HG03565 (cell line): ENCODE data around the gene PRXL2C.
"Not testable (repeated sequence)": the region's sequence is repeated elsewhere in the genome, so short reads cannot be mapped to it uniquely, and the experiment has no call there.

Experiments
- ATAC-seq: cut with Tn5 transposase; IDR thresholded peaks from one replicate; pipeline ENCODE4 v1.9.1; 2021; ENCODE audit warnings: mild to moderate bottlenecking, moderate library complexity; ENCODE audit not compliant: unreplicated experiment

PRXL2C gene

DNA sequence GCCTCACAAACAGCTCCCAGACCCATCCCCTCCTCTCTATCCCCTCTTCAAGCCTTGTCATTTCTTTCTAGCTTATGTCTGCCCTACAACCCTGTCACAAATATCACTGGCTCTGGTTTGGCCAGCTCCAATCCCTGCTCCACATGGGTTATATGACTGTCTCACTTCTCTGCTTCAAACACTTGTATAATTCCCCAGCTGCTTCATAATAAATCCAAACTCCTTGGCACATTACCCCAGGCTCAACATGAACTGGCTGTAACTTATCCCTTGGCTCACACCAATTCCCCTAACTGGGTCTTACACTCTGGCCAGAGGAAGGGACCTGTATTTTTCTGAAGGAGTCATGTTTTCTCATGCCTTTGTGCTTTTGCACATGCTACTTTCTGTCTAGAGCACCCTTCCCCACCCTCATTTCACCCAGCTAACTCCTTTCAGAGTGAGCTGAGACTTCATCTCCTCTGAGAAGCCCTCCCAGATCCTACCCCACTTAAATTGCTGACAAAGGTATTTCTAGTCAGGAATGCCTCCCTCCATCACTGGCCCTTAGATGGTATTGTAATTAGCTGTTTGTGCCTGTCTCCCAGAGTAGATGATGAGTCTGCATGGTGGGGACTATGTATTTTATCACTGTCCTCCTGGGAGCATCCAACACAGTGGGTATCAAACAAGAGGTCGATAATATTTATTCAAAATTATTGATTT, 5.3 kb downstream of the PRXL2C start:
- ATAC-seq, result no peak

DNA sequence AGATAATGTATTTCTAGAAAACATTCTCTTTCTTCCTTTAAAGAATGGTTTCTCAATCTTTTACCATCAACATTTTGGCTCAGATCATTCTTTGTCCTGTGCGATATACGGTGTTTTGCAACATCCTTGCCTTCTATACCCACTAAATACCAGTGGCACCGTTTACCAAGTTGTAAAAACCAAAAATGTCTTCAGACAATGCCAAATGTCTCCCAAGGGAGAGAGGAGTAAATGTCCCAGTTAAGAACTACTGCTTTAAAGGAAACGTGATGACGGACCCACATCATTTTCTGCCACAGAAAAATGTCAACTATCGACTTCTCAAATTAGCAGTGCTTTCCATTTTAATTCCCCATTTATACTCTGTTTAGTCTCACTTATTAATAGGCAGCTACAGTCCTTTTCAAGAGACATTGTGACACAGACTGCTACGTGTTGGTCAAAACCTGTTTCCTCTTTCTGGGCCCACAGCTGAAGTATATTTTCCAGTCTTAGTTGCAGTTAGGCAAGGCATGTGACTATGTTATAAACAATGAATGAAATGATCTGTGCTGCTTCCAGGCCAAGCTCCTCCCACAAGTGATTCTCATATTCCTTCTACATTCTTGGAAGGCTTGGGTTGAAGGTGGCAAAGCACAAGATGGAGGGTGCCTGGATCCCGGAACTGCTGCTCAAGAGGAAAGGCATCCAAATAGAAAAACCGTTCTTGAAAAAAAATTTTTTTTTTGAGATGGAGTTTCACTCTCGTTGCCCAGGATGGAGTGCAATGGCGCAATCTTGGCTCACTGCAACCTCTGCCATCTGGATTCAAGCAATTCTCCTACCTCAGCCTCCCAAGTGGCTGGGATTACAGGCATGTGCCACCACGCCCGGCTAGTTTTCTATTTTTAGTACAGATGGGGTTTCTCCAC, 8.8 kb downstream of the PRXL2C start:
- no peak for ATAC-seq

DNA sequence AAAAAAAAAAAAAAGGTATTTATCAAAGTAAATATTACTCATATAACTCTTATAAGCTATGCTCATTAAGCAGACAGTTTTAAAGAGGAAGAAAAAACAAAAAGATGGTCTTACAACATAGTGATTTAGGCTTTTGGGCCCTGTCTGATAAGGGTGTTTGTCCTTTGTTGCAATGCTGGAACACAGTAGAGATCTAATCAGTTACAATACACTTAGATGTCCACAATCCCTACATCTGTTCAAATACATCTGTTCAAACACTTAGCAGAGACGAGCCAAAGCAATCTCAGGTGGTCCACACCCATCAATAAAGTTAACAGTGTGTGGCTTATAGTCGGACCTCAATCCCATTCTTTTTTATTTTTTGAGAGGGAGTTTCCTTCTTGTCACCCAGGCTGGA, 11.0 kb downstream of the PRXL2C start:
- no peak for ATAC-seq

DNA sequence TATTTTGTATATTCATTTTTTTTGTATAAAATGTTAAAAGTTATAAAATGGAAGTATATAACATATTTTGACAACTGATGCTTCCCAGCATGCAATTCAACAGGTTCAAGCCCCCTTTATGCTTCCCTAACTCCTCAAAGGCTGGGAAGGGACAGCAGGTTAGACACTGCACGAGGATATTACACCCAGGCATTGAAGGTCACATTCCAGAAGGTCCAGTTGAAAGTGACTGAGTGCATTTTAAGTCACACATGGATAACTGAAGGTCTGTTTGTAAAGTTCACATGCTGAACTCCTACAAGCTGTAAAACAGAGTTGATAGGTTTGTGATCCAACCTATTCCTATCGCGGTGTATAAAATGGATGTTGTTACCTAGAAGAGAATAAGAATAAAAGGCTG, 13.6 kb downstream of the PRXL2C start:
- ATAC-seq, result no peak

DNA sequence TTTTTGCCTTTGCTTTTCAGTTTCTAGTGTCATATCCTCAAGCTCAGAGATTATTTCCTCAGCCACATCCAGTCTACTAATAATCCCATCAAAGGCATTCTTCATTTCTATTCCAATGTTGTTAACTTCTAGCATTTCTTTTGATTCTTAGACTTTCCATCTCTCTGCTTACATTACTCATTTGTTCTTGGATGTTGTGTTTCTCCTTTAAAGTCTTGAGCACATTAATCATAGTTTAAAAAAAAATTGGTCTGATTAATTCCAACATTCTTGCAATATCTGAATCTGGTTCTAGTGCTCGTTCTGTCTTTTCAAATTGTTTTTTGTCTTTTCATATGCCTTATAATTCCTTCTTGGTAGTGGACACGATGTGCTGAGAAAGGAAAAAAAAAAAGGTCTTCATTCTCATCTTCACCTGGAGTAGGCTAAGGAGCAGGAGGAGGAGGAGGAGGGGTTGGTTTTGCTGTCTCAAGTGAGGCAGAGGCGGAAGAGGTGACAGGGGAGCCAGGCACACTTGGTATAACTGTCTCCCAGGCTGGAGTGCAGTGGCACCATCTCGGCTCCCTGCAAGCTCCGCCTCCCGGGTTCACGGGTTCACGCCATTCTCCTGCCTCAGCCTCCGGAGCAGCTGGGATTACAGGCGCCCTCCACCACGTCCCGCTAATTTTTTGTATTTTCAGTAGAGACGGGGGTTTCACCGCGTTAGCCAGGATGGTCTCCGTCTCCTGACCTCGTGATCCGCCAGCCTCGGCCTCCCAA, 16.3 kb downstream of the PRXL2C start:
- ATAC-seq, result no peak

DNA sequence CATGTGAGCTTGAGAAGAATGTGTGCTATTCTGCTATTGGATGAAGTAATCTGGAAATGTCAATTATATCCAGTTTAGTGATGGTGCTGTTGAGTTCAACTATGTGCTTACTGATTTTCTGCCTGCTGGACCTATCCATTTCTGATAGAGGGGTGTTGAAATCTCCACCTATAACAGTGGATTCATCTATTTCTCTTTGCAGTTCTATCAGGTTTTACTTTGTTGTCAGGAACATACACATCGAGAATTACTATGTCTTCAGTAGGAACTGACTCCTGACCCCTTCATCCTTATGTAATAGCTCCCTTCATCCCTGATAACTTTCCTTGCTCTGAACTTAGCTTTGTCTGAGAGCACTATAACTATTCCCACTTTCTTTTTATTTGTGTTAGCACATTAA, 18.7 kb downstream of the PRXL2C start:
- ATAC-seq, result no peak

DNA sequence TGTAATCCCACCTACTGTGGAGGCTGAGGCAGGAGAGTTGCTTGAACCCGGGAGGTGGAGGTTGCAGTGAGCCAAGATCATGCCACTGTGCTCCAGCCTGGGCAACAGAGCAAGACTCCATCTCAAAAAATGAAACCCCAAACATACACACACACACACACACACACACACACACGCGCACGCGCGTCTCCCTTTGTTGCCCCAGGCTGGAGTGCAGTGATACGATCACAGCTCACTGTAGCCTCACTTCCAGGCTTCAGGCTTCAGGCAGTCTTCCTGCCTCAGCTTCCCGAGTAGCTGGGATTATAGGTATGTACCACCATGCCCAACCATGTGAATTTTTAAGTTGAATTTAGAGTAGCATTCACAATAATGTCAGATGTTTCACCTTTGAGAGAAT, 21.5 kb downstream of the PRXL2C start:
- not testable (repeated sequence) for ATAC-seq

DNA sequence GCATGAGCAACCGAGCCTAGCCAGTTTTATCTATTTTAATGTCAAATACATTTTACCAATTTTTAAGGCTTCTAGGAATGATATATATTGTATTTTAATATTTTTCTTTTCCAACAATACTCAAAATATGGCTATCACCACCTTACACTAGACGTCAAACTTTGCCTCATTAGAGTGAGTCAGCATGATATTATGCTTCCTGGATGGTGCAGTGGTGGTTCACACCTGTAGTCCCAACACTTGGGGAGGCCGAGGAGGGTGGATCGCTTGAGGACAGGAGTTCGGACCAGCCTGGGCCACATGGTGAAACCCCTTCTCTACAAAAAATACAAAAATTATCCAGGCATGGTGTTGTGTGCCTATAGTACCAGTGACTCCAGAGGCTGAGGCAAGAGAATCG, 28.2 kb downstream of the PRXL2C start:
- no peak for ATAC-seq

DNA sequence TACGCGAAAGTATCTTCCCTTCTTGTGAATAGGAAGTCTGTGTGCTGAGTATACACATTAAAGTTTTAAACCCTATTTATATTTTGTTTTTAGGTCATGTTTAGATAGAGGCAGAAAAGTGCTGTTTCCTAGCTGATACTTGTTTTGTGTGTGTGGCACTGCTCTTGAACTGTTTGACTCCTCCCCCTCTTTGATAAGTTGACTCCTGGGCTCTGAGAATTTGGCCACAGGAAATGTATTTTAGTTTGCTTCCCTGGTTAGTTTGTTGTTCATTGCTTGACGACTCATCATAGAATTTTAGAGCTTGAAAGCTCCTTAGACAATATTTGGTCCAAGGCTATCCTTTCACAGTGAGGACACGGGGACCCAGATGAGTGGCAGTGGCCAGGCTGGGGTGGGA, 33.5 kb downstream of the PRXL2C start:
- no peak for ATAC-seq

DNA sequence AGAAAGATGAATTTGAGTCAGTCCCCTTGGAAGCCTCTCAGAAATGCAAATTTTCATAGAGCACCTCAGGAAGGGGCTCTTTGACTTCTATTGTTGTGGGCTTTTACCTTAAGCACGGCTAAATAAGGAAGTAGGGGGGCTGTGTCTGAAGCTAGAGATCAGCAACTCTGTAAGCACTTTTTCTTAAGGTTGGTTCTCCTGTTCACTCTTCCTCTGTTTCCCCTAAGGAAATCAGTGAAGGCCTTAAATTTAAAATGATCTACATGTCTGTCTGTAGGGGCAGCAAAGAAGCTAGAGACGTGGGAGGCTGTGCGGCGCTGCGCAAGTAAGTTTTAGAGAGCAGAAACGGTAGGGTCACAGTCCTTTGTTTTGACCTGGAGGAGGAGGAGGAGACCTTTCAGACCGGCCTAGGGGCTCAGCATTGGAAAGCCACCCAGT, 34.3 kb downstream of the PRXL2C start:
- ATAC-seq, result no peak

DNA sequence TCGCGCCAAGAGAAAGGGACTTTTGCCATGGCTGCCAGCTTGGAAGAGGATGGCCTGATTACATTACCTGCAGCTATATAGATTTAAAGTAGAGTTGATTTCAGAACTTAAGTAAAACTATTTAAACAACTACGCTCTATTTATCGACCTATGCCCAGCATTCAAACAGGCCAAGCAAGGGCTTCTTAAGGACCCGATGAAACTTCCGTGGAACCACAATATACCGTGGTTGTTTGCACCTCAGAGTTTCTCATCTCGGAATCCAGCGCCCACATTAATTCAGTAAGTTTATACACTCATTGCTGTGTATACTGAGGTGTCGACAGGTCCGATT, 35.0 kb downstream of the PRXL2C start:
- ATAC-seq, result no peak

DNA sequence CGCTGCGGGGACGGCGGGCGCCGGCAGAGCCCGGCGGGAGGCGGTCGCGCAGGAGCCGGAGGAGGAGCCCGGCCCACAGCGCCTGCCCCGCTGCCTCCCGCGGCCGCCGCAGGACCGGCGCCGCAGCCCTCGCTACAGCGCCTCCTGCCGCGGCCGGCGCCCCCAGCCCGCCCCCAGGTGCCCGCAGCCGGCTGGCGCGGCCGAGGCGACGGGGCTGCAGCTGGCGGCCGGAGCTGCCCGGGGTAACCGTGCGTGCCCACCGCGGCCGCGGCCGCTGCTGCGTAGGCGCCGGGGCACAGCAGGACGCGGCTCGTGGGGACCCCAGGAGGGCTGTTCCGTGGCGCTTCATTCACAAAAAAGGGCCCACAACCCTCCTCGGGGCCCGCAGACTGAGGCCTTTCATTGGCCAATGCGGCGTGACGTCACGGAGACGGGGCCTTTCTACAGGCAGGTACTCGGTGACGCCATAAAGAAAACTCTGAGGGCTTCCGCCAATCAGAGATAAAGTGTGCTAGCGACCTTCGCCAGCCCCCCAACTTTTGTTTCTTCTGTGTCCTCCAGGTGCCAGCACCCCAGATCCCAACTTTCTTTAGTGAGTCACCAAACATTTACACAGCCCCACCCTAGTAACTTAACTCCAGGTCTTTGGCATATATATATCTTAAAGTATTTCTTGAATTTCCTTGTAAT, 35.5 kb downstream of the PRXL2C start, which contains the start of gene CDC14B:
Gene CDC14B (minus strand): TSS at position 353 of the 690 bp plus-strand sequence. CDS start 465 bp downstream, outside the sequence.
- ATAC-seq, result no peak

DNA sequence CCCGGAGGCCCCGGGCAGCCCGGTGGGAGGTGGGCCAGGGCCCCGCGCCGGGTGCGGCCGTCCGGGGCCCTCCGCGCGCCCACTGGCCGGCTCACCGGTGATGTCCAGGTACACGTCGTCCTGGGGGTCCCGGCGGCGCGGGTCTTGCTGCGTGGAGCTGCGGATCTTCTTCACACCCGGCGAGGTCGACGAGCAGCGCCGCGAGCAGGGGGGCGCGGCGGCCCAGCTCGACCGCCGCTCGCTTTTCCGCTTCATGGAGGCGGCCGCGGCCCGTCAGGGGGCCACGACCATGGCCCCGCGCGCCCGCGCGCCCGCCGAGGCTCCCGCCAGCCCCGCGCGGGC, 36.0 kb downstream of the PRXL2C start:
- ATAC-seq, result no peak

DNA sequence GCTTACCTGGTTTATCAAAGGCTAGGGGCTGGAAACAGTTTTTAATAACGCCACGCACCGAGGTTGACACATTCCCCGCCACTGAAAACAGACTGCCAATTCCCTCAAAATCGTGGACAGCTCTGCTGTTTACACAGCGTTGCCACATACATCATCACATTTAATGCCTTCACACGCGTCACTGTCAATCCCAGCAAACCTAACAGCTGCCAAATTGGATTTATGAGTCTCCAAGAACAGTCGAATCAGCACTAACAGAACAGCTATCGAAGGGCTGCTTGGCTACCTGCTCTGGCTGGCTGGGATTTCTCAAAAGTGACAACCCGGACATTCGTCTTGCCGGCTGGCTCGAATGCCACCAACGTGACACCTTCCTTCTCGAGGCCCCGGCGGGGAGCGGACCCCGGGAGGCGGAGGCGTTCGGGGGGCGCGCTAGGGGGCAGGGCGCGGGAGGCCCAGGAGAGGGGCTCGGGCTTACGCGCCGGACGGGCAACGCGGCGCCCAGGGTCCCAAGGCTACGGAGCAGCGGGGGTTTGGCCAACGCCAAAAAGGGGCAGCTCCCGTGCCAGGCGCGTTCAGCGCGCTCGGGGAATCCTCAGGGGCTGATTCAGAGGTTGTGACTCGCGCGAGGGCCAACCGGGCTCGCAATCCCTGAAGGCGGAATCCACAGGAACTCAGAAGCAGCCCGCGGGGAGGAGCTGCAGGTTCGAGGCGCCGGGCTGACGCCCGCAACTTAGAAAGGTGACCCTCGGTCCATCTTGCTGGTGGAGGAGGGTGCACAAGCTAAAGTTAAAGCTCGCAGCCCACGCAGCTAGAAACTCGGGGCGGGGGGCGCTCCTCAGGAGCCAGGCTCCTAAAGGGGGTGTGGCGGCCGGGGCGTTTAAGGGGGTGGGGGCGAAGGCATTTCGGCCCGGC, 36.7 kb downstream of the PRXL2C start:
- no peak for ATAC-seq

DNA sequence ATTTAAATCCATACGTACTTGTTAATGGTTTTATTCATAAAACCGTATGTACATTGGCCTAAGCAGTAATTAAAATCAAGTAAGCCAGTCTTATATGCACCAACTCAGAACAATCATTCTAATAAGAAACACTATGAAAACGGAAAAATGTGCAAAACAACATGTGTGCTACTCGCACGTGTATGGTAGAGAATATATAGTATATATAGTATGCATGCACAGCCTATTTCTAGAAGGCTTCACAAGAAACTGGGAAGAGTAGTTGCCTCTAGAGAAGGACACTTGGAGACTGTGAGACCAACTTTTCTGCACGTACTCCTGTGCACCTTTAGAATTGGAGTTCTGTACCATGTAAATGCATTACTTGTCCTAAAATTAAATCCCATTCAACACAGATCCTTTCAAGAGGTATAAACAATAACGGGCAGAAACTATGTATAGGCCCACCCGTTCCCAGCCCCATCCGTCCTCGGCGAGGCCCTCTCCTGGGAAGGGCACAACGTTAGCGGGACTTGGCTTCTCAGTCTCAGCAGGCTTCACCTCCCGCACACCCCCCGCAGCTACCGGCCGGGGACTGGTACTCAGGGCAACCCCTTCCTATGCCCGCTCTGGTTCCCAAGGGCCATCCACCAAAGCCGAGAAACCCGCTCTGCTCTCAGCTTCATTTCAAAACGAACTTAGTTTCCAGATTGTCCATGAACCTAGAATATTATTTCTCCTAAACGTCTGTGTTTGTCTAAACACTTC, 37.5 kb downstream of the PRXL2C start:
- no peak for ATAC-seq

DNA sequence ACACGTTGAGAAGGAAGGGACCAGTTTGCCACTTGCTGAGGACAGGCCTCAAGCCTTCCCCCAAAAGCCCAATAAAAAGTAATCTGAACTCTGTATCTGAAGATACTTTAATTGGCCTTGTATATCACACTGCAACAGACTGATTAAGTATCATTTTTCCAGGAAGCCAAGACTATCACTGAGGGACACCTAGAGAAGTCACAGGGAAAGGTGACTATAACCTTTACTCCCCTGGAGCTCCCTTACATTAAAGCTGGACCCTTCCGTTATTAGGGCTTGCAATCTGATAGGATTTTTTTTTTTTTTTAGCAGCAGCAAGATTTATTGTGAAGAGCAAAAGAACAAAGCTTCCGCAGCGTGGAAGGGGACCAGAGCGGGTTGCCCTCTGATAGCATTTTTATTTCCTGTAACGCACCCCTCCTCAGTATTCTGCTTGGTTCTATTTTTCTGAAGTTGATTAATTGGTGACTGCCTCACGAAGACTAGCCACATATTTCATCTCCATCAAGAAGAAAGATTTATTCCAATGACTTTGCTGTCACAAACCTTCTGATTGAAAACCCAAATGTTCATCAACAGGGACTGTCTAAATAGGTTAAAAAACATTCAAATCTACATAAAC, 38.2 kb downstream of the PRXL2C start:
- no peak for ATAC-seq

DNA sequence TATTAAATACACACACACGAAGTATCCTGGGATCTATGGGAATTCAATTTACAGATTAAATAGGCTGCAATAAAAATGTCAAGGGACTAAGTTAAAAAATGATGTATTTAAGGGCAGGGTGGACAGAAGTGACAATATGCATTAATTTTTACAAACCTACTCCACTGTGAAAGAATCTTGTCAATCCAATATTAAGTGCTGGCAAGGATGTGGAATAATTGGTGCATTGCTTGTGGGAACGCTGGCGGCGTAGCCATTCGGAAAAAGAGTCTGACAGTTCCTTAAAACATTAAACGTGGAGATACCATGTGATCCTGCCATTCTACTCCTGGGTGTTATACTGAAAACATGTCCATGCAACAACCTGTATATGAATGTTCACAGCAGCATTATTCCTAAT, 39.7 kb downstream of the PRXL2C start:
- no peak for ATAC-seq

DNA sequence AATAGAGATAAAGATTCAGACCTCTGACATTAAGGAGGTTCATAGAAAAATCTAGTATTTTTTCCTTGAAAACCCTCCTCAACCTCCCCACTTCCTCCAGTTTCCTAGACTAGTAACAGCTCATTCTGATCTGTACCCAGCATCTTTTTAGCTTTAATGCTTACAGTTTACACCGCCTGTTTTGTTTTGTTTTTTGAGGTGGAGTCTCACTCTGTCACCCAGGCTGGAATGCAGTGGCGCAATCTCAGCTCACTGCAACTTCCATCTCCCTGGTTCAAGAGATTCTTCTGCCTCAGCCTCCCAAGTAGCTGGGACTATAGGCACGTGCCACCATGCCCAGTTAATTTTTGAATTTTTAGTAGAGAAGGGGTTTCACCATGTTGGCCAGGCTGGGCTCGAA, 40.5 kb downstream of the PRXL2C start:
- not testable (repeated sequence) for ATAC-seq
